Spleen (tissue), 7 donors: ENCODE measurements around the gene GNAI3.

Experiments
- POLR2A ChIP-seq, 3 donors: fragments of 450-650 bp; IDR thresholded peaks; one replicate each; pipeline ENCODE4 v1.5.1; 2017; ENCODE audit warnings: antibody characterized with exemption in 3 of 3, mild to moderate bottlenecking in 1 of 3
- TF ChIP-seq, protein P1 (sequence below), 11 experiments: fragments of 200-600 bp in 7 of 11; fragments of 450-650 bp in 4 of 11; sonication (generic) in 4 of 11; IDR thresholded peaks in 8 of 11; conservative IDR thresholded peaks in 3 of 11; 1 replicate in 7 of 11; 2 replicates in 4 of 11; pipeline versions ENCODE4 v1.4.0 to v1.8.0; 2016 to 2021; ENCODE audit warnings: antibody characterized with exemption in 11 of 11, inconsistent platforms in 4 of 11, mild to moderate bottlenecking in 1 of 11
- donor health status: DM: no; HTN: no; CAD: no; lungs with moderate emphysema.
- donor health status: DM: no; HTN: no; CAD: no.
- donor health status: DM: no; HTN: no; CAD: no.

DNA sequence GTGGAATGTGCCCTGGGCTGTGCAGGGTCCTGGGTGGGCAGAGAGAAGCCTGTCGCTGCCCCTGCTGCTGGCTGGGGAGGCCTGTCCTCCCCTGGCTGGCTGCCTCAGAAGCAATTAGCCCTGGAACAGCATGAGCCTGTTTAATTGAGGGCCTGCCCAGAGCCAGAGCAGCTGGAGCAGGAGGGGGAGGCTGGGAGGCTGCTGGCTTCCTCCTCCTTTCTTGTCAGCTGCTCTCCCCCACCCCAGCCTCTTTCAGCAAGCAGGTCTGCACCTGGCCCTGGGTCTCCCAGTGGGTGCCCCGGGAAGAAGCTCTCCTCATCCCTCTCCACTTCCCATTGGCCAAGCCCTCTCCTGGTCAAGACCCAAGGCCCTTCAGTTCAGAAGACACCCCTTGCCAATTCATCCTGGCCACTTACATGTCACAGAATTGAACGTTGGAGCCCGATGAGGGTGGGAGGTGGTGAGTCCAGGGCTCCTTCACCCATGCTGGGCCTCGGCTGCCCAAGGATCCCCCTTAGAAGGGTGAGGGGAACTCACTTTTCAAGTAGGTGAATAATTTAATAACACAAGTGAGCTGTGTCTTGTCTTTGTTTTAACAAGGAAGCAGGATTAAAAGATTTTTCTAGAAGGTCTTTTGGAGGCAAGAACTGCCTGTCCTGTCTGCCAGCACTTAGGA is 84.4 kb downstream of the GNAI3 start:
- TF ChIP-seq, protein P1, sequence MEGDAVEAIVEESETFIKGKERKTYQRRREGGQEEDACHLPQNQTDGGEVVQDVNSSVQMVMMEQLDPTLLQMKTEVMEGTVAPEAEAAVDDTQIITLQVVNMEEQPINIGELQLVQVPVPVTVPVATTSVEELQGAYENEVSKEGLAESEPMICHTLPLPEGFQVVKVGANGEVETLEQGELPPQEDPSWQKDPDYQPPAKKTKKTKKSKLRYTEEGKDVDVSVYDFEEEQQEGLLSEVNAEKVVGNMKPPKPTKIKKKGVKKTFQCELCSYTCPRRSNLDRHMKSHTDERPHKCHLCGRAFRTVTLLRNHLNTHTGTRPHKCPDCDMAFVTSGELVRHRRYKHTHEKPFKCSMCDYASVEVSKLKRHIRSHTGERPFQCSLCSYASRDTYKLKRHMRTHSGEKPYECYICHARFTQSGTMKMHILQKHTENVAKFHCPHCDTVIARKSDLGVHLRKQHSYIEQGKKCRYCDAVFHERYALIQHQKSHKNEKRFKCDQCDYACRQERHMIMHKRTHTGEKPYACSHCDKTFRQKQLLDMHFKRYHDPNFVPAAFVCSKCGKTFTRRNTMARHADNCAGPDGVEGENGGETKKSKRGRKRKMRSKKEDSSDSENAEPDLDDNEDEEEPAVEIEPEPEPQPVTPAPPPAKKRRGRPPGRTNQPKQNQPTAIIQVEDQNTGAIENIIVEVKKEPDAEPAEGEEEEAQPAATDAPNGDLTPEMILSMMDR (IDR thresholded peaks at IDR 0.05 in 8 of 11, conservative IDR thresholded peaks at IDR 0.05 in 3 of 11), result no peak
- TF ChIP-seq POLR2A (IDR thresholded peaks at IDR 0.05), result no peak
